ENCODE measurements around the gene ERN2.
"Not testable (repeated sequence)": the region's sequence is repeated elsewhere in the genome, so short reads cannot be mapped to it uniquely, and the experiment has no call there.

ERN2 gene

GRCh38 chr16:23712976-23713375, at the start of gene ERN2:
TSS of gene ERN2 (minus strand) at chr16:23713222. CDS start at chr16:23713187, 35 bp downstream.
- no peak for DNase-seq (ENCODE audit: low read depth in 2 of 2, low spot score in 1 of 2)

- no peak for DNase-seq (ENCODE audit: low read depth in 2 of 2, low spot score in 1 of 2)
Observed at GRCh38 chr16:23757937-23758619, 45.1 kb upstream of the ERN2 start.

DNA sequence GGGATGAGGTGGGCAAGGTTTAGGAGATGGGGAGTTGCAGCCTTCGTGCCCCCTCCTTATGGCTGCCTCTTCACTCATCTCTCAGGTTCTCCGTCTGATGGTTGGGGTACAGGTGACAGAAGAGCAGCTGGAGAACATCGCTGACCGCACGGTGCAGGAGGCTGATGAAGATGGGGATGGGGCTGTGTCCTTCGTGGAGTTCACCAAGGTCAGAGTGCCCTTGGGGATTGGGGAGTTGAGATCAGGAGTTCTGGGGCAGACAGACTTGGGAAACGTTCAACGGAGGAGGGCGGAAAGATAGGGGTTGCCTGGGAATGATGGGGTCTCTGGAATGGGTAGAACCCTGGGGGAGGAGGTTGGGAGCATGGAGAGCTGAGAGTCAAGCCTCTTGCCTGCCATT, 44.1 kb upstream of the ERN2 start:
- DNase-seq (ENCODE audit: low read depth in 2 of 2, low spot score in 1 of 2) = no peak

GRCh38 chr16:23755484-23755809, 42.4 kb upstream of the ERN2 start:
- DNase-seq (ENCODE audit: low read depth in 2 of 2, low spot score in 1 of 2) = no peak

DNA sequence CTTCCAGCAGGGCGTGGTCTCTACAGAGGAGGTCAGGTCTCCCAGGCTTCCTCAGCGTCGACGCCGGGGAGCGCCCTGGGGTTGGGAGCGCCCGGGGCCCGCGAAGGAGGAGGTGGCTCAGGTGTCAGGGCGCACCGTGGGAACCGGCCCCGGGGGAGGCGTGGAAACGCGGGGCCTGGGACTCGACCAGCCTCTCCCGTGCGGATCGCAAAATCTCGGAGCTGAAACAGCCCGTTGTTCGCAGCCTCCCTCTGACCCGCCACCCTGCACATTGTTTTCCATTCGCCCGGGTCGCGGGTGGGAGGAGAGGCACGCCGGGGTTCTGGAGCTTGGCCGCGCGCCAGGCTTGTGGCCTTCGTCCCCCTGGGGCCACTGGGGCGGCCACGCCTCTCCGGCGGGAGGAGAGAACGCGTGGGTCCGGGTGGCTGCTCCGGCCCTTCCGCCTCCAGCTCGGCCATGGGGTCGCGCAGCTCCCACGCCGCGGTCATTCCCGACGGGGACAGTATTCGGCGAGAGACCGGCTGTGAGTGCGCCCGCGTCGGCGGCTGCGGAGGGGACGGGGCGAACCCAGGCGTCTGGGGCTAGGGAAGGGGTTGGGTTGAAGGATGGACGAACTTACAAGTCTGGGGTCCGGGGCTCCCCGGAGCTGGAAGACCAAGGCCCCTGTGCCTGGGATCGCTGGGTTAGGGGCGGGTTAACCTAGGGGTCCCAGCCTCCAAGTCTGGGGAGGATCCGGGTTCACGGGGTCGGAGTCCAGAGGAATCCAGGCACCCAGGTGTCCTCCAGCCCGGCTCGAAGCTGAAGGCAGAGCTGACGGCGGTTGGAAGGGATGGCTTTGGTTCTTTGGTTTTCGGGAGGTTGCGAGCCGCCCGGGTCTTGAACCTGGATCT, 41.8 kb upstream of the ERN2 start, which contains the start of gene CHP2:
TSS of gene CHP2 (plus strand) at position 433 of the 890 bp plus-strand sequence. CDS start at position 457, 24 bp downstream.
- no peak for DNase-seq (ENCODE audit: low read depth in 2 of 2, low spot score in 1 of 2)

DNA sequence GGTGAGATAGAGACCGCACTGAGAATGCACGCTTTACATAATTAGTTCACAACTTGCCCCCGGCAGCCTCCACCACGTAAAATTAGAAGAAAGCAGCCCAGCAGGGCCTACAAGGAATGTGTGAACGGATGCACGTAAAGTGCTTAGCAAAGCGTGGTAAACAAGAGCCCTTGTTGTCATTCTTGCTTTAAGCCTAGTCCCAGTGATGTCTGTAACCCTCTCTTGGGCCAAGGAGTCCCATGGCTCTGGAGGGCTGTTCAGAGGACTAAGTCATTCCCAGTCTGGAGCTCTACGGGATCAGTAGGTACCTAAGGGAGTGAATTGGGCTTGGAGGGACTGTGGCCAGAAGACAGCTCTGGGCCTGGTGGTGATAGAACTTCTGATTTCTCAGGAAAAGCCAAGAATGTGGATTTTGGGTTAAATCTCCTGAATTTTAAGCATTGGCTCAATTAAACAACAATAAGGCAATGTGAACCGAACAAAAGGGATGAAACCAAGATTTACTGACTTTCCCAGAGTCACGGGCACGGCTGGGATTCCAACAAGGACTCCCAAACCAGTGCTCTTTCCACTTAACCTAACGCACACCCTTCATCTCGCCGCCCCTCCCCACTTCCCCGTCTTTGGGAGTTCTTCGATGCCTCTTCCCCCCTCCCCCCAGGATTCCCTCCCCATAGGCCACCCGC, 41.0 kb upstream of the ERN2 start:
- no peak for DNase-seq (ENCODE audit: low read depth in 2 of 2, low spot score in 1 of 2)

- not testable (repeated sequence) for DNase-seq (ENCODE audit: low read depth in 2 of 2, low spot score in 1 of 2)
Observed at GRCh38 chr16:23751053-23751452, 38.0 kb upstream of the ERN2 start.

DNA sequence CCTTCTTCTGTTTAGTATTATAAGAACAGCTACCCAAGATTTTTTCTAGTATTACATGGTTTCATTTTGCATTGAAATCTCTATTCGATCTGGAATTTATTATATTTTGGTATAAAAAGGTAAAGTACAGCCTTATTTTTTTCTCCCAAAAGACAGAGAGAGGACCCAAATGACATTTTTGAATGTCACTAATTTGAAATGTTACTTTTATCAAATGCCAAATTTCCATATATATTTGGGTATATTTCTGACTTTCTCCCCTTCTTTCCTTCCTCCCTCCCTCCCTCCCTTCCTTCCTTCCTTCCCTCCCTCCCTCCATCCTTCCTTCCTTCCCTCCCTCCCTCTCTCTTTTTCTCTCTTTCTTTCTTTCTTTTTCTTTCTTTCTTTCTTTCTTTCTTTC, 35.6 kb upstream of the ERN2 start:
- no peak for DNase-seq (ENCODE audit: low read depth in 2 of 2, low spot score in 1 of 2)

DNA sequence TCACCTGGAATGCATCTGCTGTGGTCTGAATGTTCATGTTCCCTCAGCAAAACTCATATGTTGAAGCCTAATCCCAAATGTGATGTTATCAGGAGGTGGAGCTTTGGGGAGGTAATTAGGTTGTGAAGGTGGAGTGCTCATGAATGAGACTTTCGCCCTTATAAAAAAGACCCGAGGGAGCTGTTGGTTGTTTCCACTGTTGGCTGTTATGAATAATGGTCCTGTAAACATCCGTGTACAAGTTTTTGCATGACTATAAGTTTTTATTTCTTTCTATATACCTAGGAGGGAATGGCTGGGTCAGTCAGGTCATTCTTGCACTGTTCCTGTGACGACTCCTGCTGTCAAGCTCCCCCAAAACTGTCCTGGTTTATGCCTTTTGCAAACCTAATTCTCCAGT, 32.2 kb upstream of the ERN2 start:
- no peak for DNase-seq (ENCODE audit: low read depth in 2 of 2, low spot score in 1 of 2)

- no peak for DNase-seq (ENCODE audit: low read depth in 2 of 2, low spot score in 1 of 2)
Observed at GRCh38 chr16:23742766-23743165, 29.7 kb upstream of the ERN2 start.

DNA sequence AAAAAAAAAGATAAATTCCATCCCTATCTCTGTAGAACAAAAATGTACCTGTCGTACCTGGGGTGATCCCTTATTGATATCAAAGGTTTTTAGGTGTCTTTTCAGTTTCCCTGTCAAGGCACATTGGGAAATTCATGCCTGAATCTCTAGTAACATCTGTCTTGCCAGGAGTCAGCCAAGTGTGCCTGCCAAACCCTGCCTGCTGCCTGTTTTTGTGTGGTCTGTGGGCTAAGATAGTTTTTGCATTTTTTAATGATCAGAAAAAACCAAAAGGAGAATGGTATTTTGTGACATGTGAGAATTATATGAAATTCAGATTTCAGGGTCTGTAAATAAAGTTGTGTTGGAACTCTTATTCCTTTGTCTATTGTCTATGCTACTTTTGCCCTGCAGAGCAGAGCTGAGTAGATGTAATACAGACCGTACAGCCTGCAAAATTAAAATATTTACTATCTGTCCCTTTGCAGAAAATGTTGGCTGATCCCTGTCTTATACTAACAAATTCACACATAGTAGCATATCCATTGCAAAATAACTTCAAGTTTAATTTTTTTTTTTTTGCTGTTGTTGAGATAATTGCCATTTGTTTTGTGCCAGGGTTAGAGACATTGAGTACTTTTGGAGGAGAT, 28.8 kb upstream of the ERN2 start:
- no peak for DNase-seq (ENCODE audit: low read depth in 2 of 2, low spot score in 1 of 2)

DNA sequence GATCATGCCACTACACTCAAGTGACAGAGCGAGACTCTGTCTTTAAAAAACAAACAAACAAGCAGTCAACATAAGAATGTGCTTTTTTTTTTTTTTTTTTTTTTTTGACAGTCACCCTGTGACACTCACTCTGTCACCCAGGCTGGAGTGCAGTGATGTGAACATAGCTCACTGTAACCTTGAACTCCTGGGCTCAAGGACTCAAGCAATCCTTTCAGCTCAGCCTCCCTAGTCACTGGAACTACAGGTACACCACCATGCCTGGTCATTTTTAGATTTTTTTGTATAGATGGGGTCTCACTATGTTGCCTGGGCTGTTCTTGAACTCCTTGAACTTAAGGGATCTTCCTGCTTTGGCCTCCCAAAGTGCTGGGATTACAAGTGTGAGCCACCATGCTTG, 26.5 kb upstream of the ERN2 start:
- no peak for DNase-seq (ENCODE audit: low read depth in 2 of 2, low spot score in 1 of 2)

DNA sequence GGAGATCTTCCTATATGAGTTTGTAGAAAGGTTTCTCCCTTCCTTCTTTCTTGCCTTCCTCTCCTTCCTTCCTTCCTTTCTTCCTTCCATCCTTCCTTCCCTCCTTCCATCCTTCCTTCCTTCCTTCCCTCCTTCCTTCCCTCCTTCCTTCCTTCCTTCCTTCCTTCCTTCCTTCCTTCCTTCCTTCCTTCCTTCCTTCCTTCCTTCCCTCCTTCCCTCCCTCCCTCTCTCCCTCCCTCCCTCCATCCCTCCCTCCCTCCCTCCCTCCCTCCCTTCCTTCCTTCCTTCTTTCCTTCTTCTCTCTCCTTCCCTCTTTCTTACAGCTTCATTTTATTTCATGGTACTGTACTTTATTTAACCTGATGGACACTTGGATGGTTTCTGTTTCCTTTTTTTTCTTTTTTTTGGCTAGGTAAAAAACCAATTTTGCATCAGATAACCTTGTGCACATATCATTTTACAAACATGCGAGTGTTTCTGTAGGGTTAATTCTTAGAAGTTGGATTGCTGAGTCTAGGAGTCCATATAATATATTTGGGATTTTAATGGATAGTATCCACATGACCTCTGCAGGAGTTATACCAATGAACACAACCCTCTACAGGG, 24.5 kb upstream of the ERN2 start:
- not testable (repeated sequence) for DNase-seq (ENCODE audit: low read depth in 2 of 2, low spot score in 1 of 2)

- no peak for DNase-seq (ENCODE audit: low read depth in 2 of 2, low spot score in 1 of 2)
Observed at GRCh38 chr16:23734176-23734893, 21.3 kb upstream of the ERN2 start.

GRCh38 chr16:23729503-23730424, 16.7 kb upstream of the ERN2 start:
- no peak for DNase-seq (ENCODE audit: low read depth in 2 of 2, low spot score in 1 of 2)

- DNase-seq (ENCODE audit: low read depth in 2 of 2, low spot score in 1 of 2) = no peak
Observed at GRCh38 chr16:23728112-23728477, 15.1 kb upstream of the ERN2 start.

GRCh38 chr16:23726710-23727109, 13.7 kb upstream of the ERN2 start:
- DNase-seq (ENCODE audit: low read depth in 2 of 2, low spot score in 1 of 2) = no peak

GRCh38 chr16:23724785-23725131, 11.7 kb upstream of the ERN2 start:
- DNase-seq (ENCODE audit: low read depth in 2 of 2, low spot score in 1 of 2) = no peak

- DNase-seq (ENCODE audit: low read depth in 2 of 2, low spot score in 1 of 2) = no peak
Observed at GRCh38 chr16:23724096-23724784, 11.2 kb upstream of the ERN2 start.

Data from stimulated activated CD8-positive, alpha-beta memory T cell treated with anti-CD3 and anti-CD28 coated beads, Interleukin-4, amount 100 ng/mL, for 1 hour (primary cell).